GM23248 (cell line): ENCODE measurements around the gene DLG2.

ENCODE experiments used
- EZH2 ChIP-seq: fragments of 200-600 bp; sonication (generic); IDR thresholded peaks from 2 replicates; pipeline ENCODE4 v1.6.1; 2018; ENCODE audit warnings: antibody characterized with exemption, mild to moderate bottlenecking; ENCODE audit not compliant: insufficient read depth, poor library complexity, severe bottlenecking
- EZH2phosphoT487 ChIP-seq: fragments of 200-600 bp; sonication (generic); IDR thresholded peaks from 2 replicates; pipeline ENCODE4 v1.6.1; 2018; ENCODE audit warnings: antibody characterized with exemption, moderate library complexity, mild to moderate bottlenecking, low read depth; ENCODE audit not compliant: insufficient read depth

DNA sequence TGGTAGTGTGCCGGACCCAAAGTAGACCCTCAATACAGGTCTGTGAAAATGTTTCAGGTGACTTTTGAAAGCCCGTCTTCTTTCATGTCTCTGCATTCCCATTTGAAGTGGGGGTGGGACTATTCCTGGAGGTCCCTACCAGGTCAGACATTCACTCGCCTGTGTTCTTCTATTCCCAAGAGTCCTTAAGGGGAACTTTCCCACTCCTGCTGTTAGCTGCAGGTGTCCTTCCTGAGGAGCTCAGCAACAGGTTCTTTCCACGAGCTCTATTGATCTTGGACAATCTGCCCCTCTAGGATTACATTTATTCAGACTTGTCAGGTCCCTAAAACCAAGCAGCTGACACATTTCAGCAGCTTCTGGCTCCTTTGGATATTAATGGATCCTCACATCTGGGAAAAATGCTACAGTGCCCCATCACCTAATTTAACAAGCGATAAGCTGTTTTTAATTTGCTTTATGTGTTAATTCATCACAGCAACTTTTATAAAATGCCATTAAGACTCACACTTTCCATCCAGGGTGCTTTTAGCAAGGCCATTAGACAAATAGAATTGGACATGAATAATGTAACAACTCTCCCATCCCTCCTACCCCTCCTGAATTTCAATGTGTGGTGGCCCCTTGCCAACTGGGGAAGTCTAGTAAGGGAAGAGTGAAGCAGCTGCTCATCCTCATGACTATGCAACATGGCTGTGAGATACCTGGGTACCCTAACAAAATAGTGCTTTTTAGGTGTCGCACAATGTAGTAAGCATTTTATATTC is 2081.5 kb downstream of the DLG2 start:
- no peak for TF ChIP-seq EZH2
- TF ChIP-seq EZH2phosphoT487, result no peak
